Stimulated activated naive CD8-positive, alpha-beta T cell treated with anti-CD3 and anti-CD28 coated beads, Interleukin-15, amount 100 ng/mL, for 72 hours (primary cell): ENCODE results near the gene MT1H.
"Not testable (repeated sequence)": the region's sequence is repeated elsewhere in the genome, so short reads cannot be mapped to it uniquely, and the experiment has no call there.

Experiments
- ATAC-seq: fragments of 150-1000 bp; cut with Tn5 transposase; 2 replicates; pipeline ENCODE4 v1.10.0; 2021; ENCODE audit warnings: mild to moderate bottlenecking, moderate library complexity
- DNase-seq, 2 donors: peaks; one replicate each; pipeline ENCODE4 v3.0.0; 2021 to 2022
- H3K27ac Mint-ChIP-seq, 2 donors: one replicate each; pipeline ENCODE4 v1.8.0; 2022; ENCODE audit warnings: mild to moderate bottlenecking in 2 of 2, mixed read lengths in 2 of 2, moderate library complexity in 2 of 2
- H3K27me3 Mint-ChIP-seq: one replicate; pipeline ENCODE4 v1.8.0; 2022; ENCODE audit warnings: mixed read lengths
- H3K4me1 Mint-ChIP-seq: one replicate; pipeline ENCODE4 v1.8.0; 2022; ENCODE audit warnings: mild to moderate bottlenecking, mixed read lengths
- H3K4me3 Mint-ChIP-seq, 2 donors: one replicate each; pipeline ENCODE4 v1.8.0; 2022; ENCODE audit warnings: mild to moderate bottlenecking in 2 of 2, mixed read lengths in 2 of 2, moderate library complexity in 1 of 2
- H3K9me3 Mint-ChIP-seq, 2 donors: one replicate each; pipeline ENCODE4 v1.8.0; 2022; ENCODE audit warnings: mixed read lengths in 2 of 2

Gene MT1H

GRCh38 chr16:56669840-56670619 lies 416 bp downstream of the MT1H start:
- Mint-ChIP-seq H3K4me1 (peaks cover 39% of the 10 kb centered on the region), H3K9me3 (no peaks in the 10 kb centered on the region), H3K4me3 (peak overlapping the region; percentile 71 to 81), H3K27me3 (peaks cover 67% of the 10 kb centered on the region), H3K27ac (no peak overlapping the region)
- no peak for DNase-seq
- no peak for ATAC-seq

- ATAC-seq, result no peak
- peak overlapping the region; percentile 25 to 63 for H3K4me3 Mint-ChIP-seq
- no peaks in the 10 kb centered on the region for H3K9me3 Mint-ChIP-seq
- H3K27me3 Mint-ChIP-seq, result peaks cover 61% of the 10 kb centered on the region
- no peak overlapping the region for H3K27ac Mint-ChIP-seq
- peaks cover 44% of the 10 kb centered on the region for H3K4me1 Mint-ChIP-seq
- no peak for DNase-seq
These were observed 963 bp downstream of the MT1H start for GRCh38 chr16:56670620-56670934.

GRCh38 chr16:56671691-56672090 lies 2.1 kb downstream of the MT1H start:
- DNase-seq, H3K4me3 Mint-ChIP-seq, ATAC-seq, H3K9me3 Mint-ChIP-seq, H3K27ac Mint-ChIP-seq: not testable (repeated sequence)
- Mint-ChIP-seq H3K27me3 (peaks cover 54% of the 10 kb centered on the region), H3K4me1 (peaks cover 55% of the 10 kb centered on the region)

- ATAC-seq, H3K27ac Mint-ChIP-seq, DNase-seq, H3K9me3 Mint-ChIP-seq, H3K4me3 Mint-ChIP-seq: not testable (repeated sequence)
- peaks cover 49% of the 10 kb centered on the region for H3K27me3 Mint-ChIP-seq
- peaks cover 60% of the 10 kb centered on the region for H3K4me1 Mint-ChIP-seq
These were observed 2.6 kb downstream of the MT1H start for GRCh38 chr16:56672171-56672570.

GRCh38 chr16:56672761-56673536 lies 3.3 kb downstream of the MT1H start:
- Mint-ChIP-seq H3K4me1 (peaks cover 53% of the 10 kb centered on the region), H3K27ac (no peak overlapping the region), H3K4me3 (no peak overlapping the region), H3K9me3 (no peaks in the 10 kb centered on the region), H3K27me3 (peaks cover 41% of the 10 kb centered on the region)
- no peak for ATAC-seq
- no peak for DNase-seq

GRCh38 chr16:56673921-56674320 lies 4.3 kb downstream of the MT1H start:
- H3K4me1 Mint-ChIP-seq, result peaks cover 43% of the 10 kb centered on the region
- ATAC-seq (peak; percentile 38), DNase-seq (peak; percentile 38 to 39)
- H3K9me3 Mint-ChIP-seq, result no peaks in the 10 kb centered on the region
- peaks cover 32% of the 10 kb centered on the region for H3K27me3 Mint-ChIP-seq
- no peak overlapping the region for H3K27ac Mint-ChIP-seq
- H3K4me3 Mint-ChIP-seq, result no peak overlapping the region

GRCh38 chr16:56674570-56674969 lies 5.0 kb downstream of the MT1H start:
- not testable (repeated sequence) for DNase-seq, ATAC-seq, H3K9me3 Mint-ChIP-seq, H3K4me3 Mint-ChIP-seq, H3K27ac Mint-ChIP-seq
- Mint-ChIP-seq H3K4me1 (peaks cover 37% of the 10 kb centered on the region), H3K27me3 (peaks cover 25% of the 10 kb centered on the region)

- DNase-seq (peak; percentile 53 to 65), ATAC-seq (peak; percentile 78)
- H3K4me1 Mint-ChIP-seq, result peaks cover 30% of the 10 kb centered on the region
- H3K4me3 Mint-ChIP-seq, result peak overlapping the region; percentile 53 to 84
- H3K27me3 Mint-ChIP-seq, result peaks cover 13% of the 10 kb centered on the region
- H3K27ac Mint-ChIP-seq, result peak overlapping the region; percentile 66 to 87
- no peaks in the 10 kb centered on the region for H3K9me3 Mint-ChIP-seq
These were observed 6.1 kb downstream of the MT1H start for GRCh38 chr16:56675685-56676210.

GRCh38 chr16:56677474-56677873 lies 7.9 kb downstream of the MT1H start:
- Mint-ChIP-seq H3K27me3 (no peaks in the 10 kb centered on the region), H3K4me1 (peaks cover 39% of the 10 kb centered on the region), H3K4me3 (no peak overlapping the region), H3K27ac (no peak overlapping the region), H3K9me3 (no peaks in the 10 kb centered on the region)
- ATAC-seq (no peak), DNase-seq (no peak)

- H3K27ac Mint-ChIP-seq, result no peak overlapping the region
- peaks cover 52% of the 10 kb centered on the region for H3K4me1 Mint-ChIP-seq
- DNase-seq, result no peak
These were observed 9.6 kb downstream of the MT1H start for GRCh38 chr16:56679078-56679730.

GRCh38 chr16:56679818-56680217 lies 10.2 kb downstream of the MT1H start:
- H3K27ac Mint-ChIP-seq, result no peak overlapping the region
- no peak overlapping the region for H3K4me3 Mint-ChIP-seq

More at GRCh38 chr16:56679078-56679730, 9.6 kb downstream of the MT1H start:
- ATAC-seq, result no peak
- Mint-ChIP-seq H3K4me3 (no peak overlapping the region), H3K27me3 (no peaks in the 10 kb centered on the region), H3K9me3 (no peaks in the 10 kb centered on the region)

GRCh38 chr16:56681939-56682702 lies 12.5 kb downstream of the MT1H start, which contains the start of gene MT1X:
Gene MT1X, plus strand, starts transcription at chr16:56682470. Its CDS starts 71 bp downstream, at chr16:56682541.
- DNase-seq, result peak; percentile 86 to 92
- Mint-ChIP-seq H3K27ac (peak within 1 kb of the TSS; percentile 94 to 99), H3K9me3 (peaks cover 0 to 11% of the 10 kb centered on the region in 2 donors), H3K4me1 (peaks cover 30% of the 10 kb centered on the region), H3K27me3 (no peaks in the 10 kb centered on the region), H3K4me3 (peak within 1 kb of the TSS; percentile 93 to 97)
- ATAC-seq, result peak; percentile 99

More at GRCh38 chr16:56679818-56680217, 10.2 kb downstream of the MT1H start:
- H3K9me3 Mint-ChIP-seq, result no peaks in the 10 kb centered on the region
- H3K27me3 Mint-ChIP-seq, result no peaks in the 10 kb centered on the region
- H3K4me1 Mint-ChIP-seq, result peaks cover 53% of the 10 kb centered on the region
- DNase-seq (peak in 1 of 2 donors; percentile 41), ATAC-seq (peak; percentile 55)

GRCh38 chr16:56682703-56683397 lies 13.2 kb downstream of the MT1H start:
- Mint-ChIP-seq H3K9me3 (peaks cover 0 to 11% of the 10 kb centered on the region in 2 donors), H3K27ac (peak overlapping the region; percentile 94 to 99), H3K27me3 (no peaks in the 10 kb centered on the region), H3K4me1 (peaks cover 29% of the 10 kb centered on the region), H3K4me3 (peak overlapping the region; percentile 93 to 97)
- ATAC-seq (peak; percentile 4), DNase-seq (peak in 1 of 2 donors; percentile 29)

GRCh38 chr16:56683424-56684172 lies 14.0 kb downstream of the MT1H start:
- no peak for DNase-seq
- peaks cover 0 to 11% of the 10 kb centered on the region in 2 donors for H3K9me3 Mint-ChIP-seq
- no peaks in the 10 kb centered on the region for H3K27me3 Mint-ChIP-seq
- H3K4me3 Mint-ChIP-seq, result peak overlapping the region; percentile 93 to 97
- peaks cover 29% of the 10 kb centered on the region for H3K4me1 Mint-ChIP-seq
- ATAC-seq, result no peak
- H3K27ac Mint-ChIP-seq, result peak overlapping the region in 1 of 2 donors; percentile 19
